Measurements from ENCODE around the gene PSPN. TPM values are rescaled to one million over a fixed set of nuclear protein-coding genes. Genes with fewer than 3 reads are reported as not detected.
"Not testable (repeated sequence)": the region's sequence is repeated elsewhere in the genome, so short reads cannot be mapped to it uniquely, and the experiment has no call there.

The PSPN gene
- polyA plus RNA-seq, 1 donor (not counting 4 experiments of a cell fraction or from before 2014, with no cell fraction given): 0.33 TPM

DNA sequence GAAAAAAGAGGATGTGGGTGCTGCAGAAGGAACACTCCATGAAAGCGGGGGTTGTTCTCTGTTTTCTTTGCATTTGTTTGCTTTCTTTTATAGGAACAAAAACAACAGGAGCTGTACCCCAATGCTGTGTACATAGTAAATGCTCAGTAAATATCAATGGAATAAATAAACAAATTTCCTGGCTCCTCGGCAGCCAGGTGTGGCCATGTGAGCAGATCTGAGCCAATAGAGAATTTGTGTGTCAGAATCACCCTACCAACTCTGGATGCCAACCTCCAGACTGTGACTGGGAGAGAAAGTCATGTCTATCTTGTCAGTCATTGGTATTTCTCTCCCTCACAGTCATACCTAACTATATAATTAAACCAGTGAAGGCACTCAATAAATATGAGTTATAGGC, 25.0 kb downstream of the PSPN start:
- Histone ChIP-seq H3K9me1 (ENCODE audit: control insufficient read depth, extremely low read depth, insufficient read depth, low read length) (no peaks in the 10 kb centered on the region), H4K20me1 (ENCODE audit: control insufficient read depth, extremely low read depth, insufficient read depth, low read length) (no peaks in the 10 kb centered on the region), H3K9me3 (ENCODE audit: control insufficient read depth, low read depth, low read length) (no peaks in the 10 kb centered on the region), H3K4me2 (ENCODE audit: control insufficient read depth, extremely low read depth, insufficient read depth, low read depth, low read length) (no peak overlapping the region), H3K9ac (ENCODE audit: control insufficient read depth, extremely low read depth, insufficient read depth, low read length) (no peak overlapping the region), H3K36me3 (ENCODE audit: control insufficient read depth in 2 of 2, extremely low read depth in 1 of 2, insufficient read depth in 2 of 2, low read length in 2 of 2) (no peaks in the 10 kb centered on the region), H3K79me2 (ENCODE audit: control insufficient read depth, insufficient read depth, low read length) (no peaks in the 10 kb centered on the region), H2AFZ (ENCODE audit: control insufficient read depth, low read length) (no peak overlapping the region), H3K27ac (ENCODE audit: control insufficient read depth, insufficient read depth, low read length) (no peak overlapping the region), H3K4me1 (ENCODE audit: control insufficient read depth, extremely low read depth, insufficient read depth, low read length) (no peaks in the 10 kb centered on the region), H3K27me3 (ENCODE audit: control insufficient read depth, extremely low read depth, insufficient read depth, low read length) (no peaks in the 10 kb centered on the region), H3K4me3 (ENCODE audit: control insufficient read depth in 2 of 3, extremely low read depth in 1 of 3, insufficient read depth in 2 of 3, low read depth in 1 of 3, low read length in 3 of 3) (no peak overlapping the region)
- DNase-seq (ENCODE audit: low read depth, low spot score) (no peak), FAIRE-seq (no peak)
- TF ChIP-seq, protein P1, sequence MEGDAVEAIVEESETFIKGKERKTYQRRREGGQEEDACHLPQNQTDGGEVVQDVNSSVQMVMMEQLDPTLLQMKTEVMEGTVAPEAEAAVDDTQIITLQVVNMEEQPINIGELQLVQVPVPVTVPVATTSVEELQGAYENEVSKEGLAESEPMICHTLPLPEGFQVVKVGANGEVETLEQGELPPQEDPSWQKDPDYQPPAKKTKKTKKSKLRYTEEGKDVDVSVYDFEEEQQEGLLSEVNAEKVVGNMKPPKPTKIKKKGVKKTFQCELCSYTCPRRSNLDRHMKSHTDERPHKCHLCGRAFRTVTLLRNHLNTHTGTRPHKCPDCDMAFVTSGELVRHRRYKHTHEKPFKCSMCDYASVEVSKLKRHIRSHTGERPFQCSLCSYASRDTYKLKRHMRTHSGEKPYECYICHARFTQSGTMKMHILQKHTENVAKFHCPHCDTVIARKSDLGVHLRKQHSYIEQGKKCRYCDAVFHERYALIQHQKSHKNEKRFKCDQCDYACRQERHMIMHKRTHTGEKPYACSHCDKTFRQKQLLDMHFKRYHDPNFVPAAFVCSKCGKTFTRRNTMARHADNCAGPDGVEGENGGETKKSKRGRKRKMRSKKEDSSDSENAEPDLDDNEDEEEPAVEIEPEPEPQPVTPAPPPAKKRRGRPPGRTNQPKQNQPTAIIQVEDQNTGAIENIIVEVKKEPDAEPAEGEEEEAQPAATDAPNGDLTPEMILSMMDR (optimal IDR thresholded peaks at IDR 0.05 in 1 of 3, IDR thresholded peaks at IDR 0.05 in 1 of 3, conservative IDR thresholded peaks at IDR 0.05 in 1 of 3; ENCODE audit: extremely low read depth in 1 of 3, insufficient read depth in 2 of 3, low read length in 3 of 3): no peak
- no peak for TF ChIP-seq EZH2 (IDR thresholded peaks at IDR 0.05; ENCODE audit: low read length)
- dilution Hi-C loops (cut with MboI; ENCODE audit: extremely low pct_ligation_motif_present, low sequenced_read_pairs): no loop called here

DNA sequence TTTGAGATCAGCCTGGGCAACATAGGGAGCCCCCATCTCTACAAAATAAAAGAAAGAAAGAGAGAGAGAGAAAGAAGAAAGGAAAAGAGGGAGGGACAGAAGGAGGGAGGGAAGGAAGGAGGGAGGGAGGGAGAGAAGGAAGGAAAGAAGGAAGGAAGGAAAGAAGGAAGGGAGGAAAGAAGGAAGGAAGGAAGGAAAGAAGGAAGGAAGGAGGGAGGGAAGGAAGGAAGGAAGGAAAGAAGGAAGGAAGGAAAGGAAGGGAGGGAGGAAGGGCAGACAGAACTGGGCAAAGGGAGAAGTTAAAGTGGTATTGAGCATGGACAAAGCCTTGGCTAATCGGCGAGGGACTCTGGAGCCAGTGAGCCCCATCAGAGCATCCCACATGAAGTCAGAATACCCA, 26.5 kb downstream of the PSPN start:
- H3K4me2 ChIP-seq (ENCODE audit: control insufficient read depth, extremely low read depth, insufficient read depth, low read depth, low read length); DNase-seq (ENCODE audit: low read depth, low spot score); H3K9me1 ChIP-seq (ENCODE audit: control insufficient read depth, extremely low read depth, insufficient read depth, low read length); H3K9me3 ChIP-seq (ENCODE audit: control insufficient read depth, low read depth, low read length); H3K27ac ChIP-seq (ENCODE audit: control insufficient read depth, insufficient read depth, low read length); H3K36me3 ChIP-seq (ENCODE audit: control insufficient read depth in 2 of 2, extremely low read depth in 1 of 2, insufficient read depth in 2 of 2, low read length in 2 of 2); H3K4me3 ChIP-seq (ENCODE audit: control insufficient read depth in 2 of 3, extremely low read depth in 1 of 3, insufficient read depth in 2 of 3, low read depth in 1 of 3, low read length in 3 of 3); FAIRE-seq; H4K20me1 ChIP-seq (ENCODE audit: control insufficient read depth, extremely low read depth, insufficient read depth, low read length); H3K4me1 ChIP-seq (ENCODE audit: control insufficient read depth, extremely low read depth, insufficient read depth, low read length); H3K79me2 ChIP-seq (ENCODE audit: control insufficient read depth, insufficient read depth, low read length); dilution Hi-C loops (cut with MboI; ENCODE audit: extremely low pct_ligation_motif_present, low sequenced_read_pairs); H3K9ac ChIP-seq (ENCODE audit: control insufficient read depth, extremely low read depth, insufficient read depth, low read length); H3K27me3 ChIP-seq (ENCODE audit: control insufficient read depth, extremely low read depth, insufficient read depth, low read length); H2AFZ ChIP-seq (ENCODE audit: control insufficient read depth, low read length): not testable (repeated sequence)

DNA sequence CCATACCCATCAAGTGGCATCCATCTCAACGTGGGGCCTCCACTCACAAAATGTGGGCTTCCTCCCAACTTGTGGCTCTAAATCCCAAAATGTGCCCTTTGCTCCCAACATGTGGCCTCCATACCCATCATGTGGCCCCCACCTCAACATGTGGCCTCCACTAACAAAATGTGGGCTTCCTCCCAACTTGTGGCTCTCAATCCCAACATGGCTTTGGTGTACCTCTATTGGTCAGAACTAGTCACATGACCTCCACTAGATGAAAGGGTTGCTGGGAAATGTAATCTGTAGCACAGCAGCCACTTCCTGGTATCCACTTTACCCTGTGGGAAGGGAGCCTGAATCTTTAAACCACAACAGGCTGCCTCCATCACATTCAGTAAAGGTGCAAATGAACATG, 32.3 kb downstream of the PSPN start:
- no peaks in the 10 kb centered on the region for H3K9me3 ChIP-seq (ENCODE audit: control insufficient read depth, low read depth, low read length)
- H3K9ac ChIP-seq (ENCODE audit: control insufficient read depth, extremely low read depth, insufficient read depth, low read length): no peak overlapping the region
- no peaks in the 10 kb centered on the region for H4K20me1 ChIP-seq (ENCODE audit: control insufficient read depth, extremely low read depth, insufficient read depth, low read length)
- no peaks in the 10 kb centered on the region for H3K36me3 ChIP-seq (ENCODE audit: control insufficient read depth in 2 of 2, extremely low read depth in 1 of 2, insufficient read depth in 2 of 2, low read length in 2 of 2)
- no peaks in the 10 kb centered on the region for H3K9me1 ChIP-seq (ENCODE audit: control insufficient read depth, extremely low read depth, insufficient read depth, low read length)
- no peak overlapping the region for H2AFZ ChIP-seq (ENCODE audit: control insufficient read depth, low read length)
- H3K27me3 ChIP-seq (ENCODE audit: control insufficient read depth, extremely low read depth, insufficient read depth, low read length): no peaks in the 10 kb centered on the region
- dilution Hi-C loops (cut with MboI; ENCODE audit: extremely low pct_ligation_motif_present, low sequenced_read_pairs): no loop called here
- no peak overlapping the region for H3K27ac ChIP-seq (ENCODE audit: control insufficient read depth, insufficient read depth, low read length)
- DNase-seq (ENCODE audit: low read depth, low spot score) (no peak), FAIRE-seq (no peak)
- no peaks in the 10 kb centered on the region for H3K4me1 ChIP-seq (ENCODE audit: control insufficient read depth, extremely low read depth, insufficient read depth, low read length)
- H3K79me2 ChIP-seq (ENCODE audit: control insufficient read depth, insufficient read depth, low read length): no peaks in the 10 kb centered on the region
- no peak overlapping the region for H3K4me2 ChIP-seq (ENCODE audit: control insufficient read depth, extremely low read depth, insufficient read depth, low read depth, low read length)
- H3K4me3 ChIP-seq (ENCODE audit: control insufficient read depth in 2 of 3, extremely low read depth in 1 of 3, insufficient read depth in 2 of 3, low read depth in 1 of 3, low read length in 3 of 3): no peak overlapping the region
- TF ChIP-seq EZH2 (IDR thresholded peaks at IDR 0.05; ENCODE audit: low read length): no peak
- TF ChIP-seq, protein P1 (optimal IDR thresholded peaks at IDR 0.05 in 1 of 3, IDR thresholded peaks at IDR 0.05 in 1 of 3, conservative IDR thresholded peaks at IDR 0.05 in 1 of 3; ENCODE audit: extremely low read depth in 1 of 3, insufficient read depth in 2 of 3, low read length in 3 of 3): no peak

Data from keratinocyte (primary cell).